HG03135 (cell line): ENCODE results near the gene SHLD3.
"Not testable (repeated sequence)": the region's sequence is repeated elsewhere in the genome, so short reads cannot be mapped to it uniquely, and the experiment has no call there.

Experiments used
- ATAC-seq: cut with Tn5 transposase; IDR thresholded peaks from one replicate; pipeline ENCODE4 v1.9.1; 2021; ENCODE audit warnings: mild to moderate bottlenecking, moderate library complexity; ENCODE audit not compliant: unreplicated experiment

SHLD3 gene

DNA sequence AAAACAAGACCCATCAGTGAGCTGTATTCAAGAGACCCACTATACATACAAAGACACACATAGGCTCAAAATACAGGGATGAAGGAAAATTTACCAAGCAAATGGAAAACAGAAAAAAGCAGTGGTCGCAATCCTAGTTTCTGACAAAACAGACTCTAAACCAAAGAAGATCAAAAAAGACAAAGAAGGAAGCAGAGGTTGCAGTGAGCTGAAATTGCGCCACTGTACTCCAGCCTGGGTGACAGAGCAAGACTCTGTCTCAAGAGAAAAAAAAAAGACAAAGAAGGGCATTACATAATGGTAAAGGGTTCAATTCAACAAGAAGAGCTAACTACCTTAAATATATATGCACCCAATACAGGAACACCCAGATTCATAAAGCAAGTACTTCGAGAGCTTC, 51.2 kb downstream of the SHLD3 start:
- not testable (repeated sequence) for ATAC-seq
